Measurements from ENCODE around the gene GPC5.
"Not testable (repeated sequence)": the region's sequence is repeated elsewhere in the genome, so short reads cannot be mapped to it uniquely, and the experiment has no call there.

Gene GPC5

GRCh38 chr13:92682832-92683517 is 1284.6 kb downstream of the GPC5 start:
- DNase-seq: no peak

- DNase-seq: no peak
Observed at GRCh38 chr13:92694047-92694446, 1295.6 kb downstream of the GPC5 start.

GRCh38 chr13:92695827-92696226 is 1297.4 kb downstream of the GPC5 start:
- DNase-seq: not testable (repeated sequence)

GRCh38 chr13:92716749-92717148 is 1318.3 kb downstream of the GPC5 start:
- no peak for DNase-seq

- no peak for DNase-seq
Observed at GRCh38 chr13:92717857-92718256, 1319.4 kb downstream of the GPC5 start.

GRCh38 chr13:92719868-92720267 is 1321.4 kb downstream of the GPC5 start:
- DNase-seq: no peak

GRCh38 chr13:92721620-92722019 is 1323.2 kb downstream of the GPC5 start:
- no peak for DNase-seq

- DNase-seq: no peak
Observed at GRCh38 chr13:92727118-92727517, 1328.7 kb downstream of the GPC5 start.

GRCh38 chr13:92734068-92734467 is 1335.6 kb downstream of the GPC5 start:
- DNase-seq: no peak

GRCh38 chr13:92734545-92734944 is 1336.1 kb downstream of the GPC5 start:
- DNase-seq: no peak

GRCh38 chr13:92735909-92736308 is 1337.5 kb downstream of the GPC5 start:
- DNase-seq: no peak

- no peak for DNase-seq
Observed at GRCh38 chr13:92739306-92739818, 1340.9 kb downstream of the GPC5 start.

GRCh38 chr13:92743992-92744391 is 1345.6 kb downstream of the GPC5 start:
- no peak for DNase-seq

GRCh38 chr13:92745258-92745657 is 1346.8 kb downstream of the GPC5 start:
- no peak for DNase-seq

GRCh38 chr13:92752705-92753104 is 1354.3 kb downstream of the GPC5 start:
- DNase-seq: not testable (repeated sequence)

- DNase-seq: no peak
Observed at GRCh38 chr13:92761710-92762109, 1363.3 kb downstream of the GPC5 start.

- DNase-seq: no peak
Observed at GRCh38 chr13:92767468-92767867, 1369.0 kb downstream of the GPC5 start.

GRCh38 chr13:92768602-92769001 is 1370.2 kb downstream of the GPC5 start:
- DNase-seq: no peak

- no peak for DNase-seq
Observed at GRCh38 chr13:92769046-92769445, 1370.6 kb downstream of the GPC5 start.

- DNase-seq: no peak
Observed at GRCh38 chr13:92775658-92776057, 1377.2 kb downstream of the GPC5 start.

GRCh38 chr13:92781965-92782690 is 1383.7 kb downstream of the GPC5 start:
- DNase-seq: no peak

GRCh38 chr13:92802776-92803175 is 1404.4 kb downstream of the GPC5 start:
- no peak for DNase-seq

- DNase-seq: no peak
Observed at GRCh38 chr13:92804346-92804745, 1405.9 kb downstream of the GPC5 start.

GRCh38 chr13:92804926-92805325 is 1406.5 kb downstream of the GPC5 start:
- no peak for DNase-seq
